ENCODE data around the gene MAST2. TPM values are rescaled to one million over a fixed set of nuclear protein-coding genes. Genes with fewer than 3 reads are reported as not detected.

MAST2 gene
- total RNA-seq, 1 experiment from 2014 or later, result 37.2 TPM

GRCh38 chr1:45922813-45923212, 119.4 kb downstream of the MAST2 start:
- ChIA-PET POLR2A (no interaction called here), CTCF (no interaction called here)
- H3K27me3 Mint-ChIP-seq (ENCODE audit: low read depth), result no peaks in the 10 kb centered on the region
- no peak overlapping the region for H3K4me3 Mint-ChIP-seq
- no peaks in the 10 kb centered on the region for H3K36me3 Mint-ChIP-seq
- no peak for TF ChIP-seq NFYB (CRISPR knock-in tag; conservative IDR thresholded peaks at IDR 0.05; ENCODE audit: low read depth)
- no peak for TF ChIP-seq ZMAT4 (CRISPR knock-in tag; IDR thresholded peaks at IDR 0.05)
- TF ChIP-seq NR1H2 (CRISPR knock-in tag; IDR thresholded peaks at IDR 0.05), result no peak
- TF ChIP-seq HMGA2 (CRISPR knock-in tag; IDR thresholded peaks at IDR 0.05), result no peak
- TF ChIP-seq ZNF416 (CRISPR knock-in tag; IDR thresholded peaks at IDR 0.05), result no peak
- TF ChIP-seq ETV6 (CRISPR knock-in tag; IDR thresholded peaks at IDR 0.05), result no peak
- no peak for TF ChIP-seq ZNF532 (CRISPR knock-in tag; IDR thresholded peaks at IDR 0.05; ENCODE audit: borderline replicate concordance)
- TF ChIP-seq OVOL2 (CRISPR knock-in tag; IDR thresholded peaks at IDR 0.05; ENCODE audit: borderline replicate concordance), result no peak
- TF ChIP-seq ZBTB21 (CRISPR knock-in tag; IDR thresholded peaks at IDR 0.05; ENCODE audit: borderline replicate concordance), result no peak
- TF ChIP-seq IRF2 (CRISPR knock-in tag; IDR thresholded peaks at IDR 0.05; ENCODE audit: borderline replicate concordance, low read depth), result no peak
- TF ChIP-seq CDX4 (CRISPR knock-in tag; IDR thresholded peaks at IDR 0.05; ENCODE audit: borderline replicate concordance), result no peak
- no peak for TF ChIP-seq JUN (CRISPR knock-in tag; IDR thresholded peaks at IDR 0.05)
- no peak for TF ChIP-seq E2F1 (CRISPR knock-in tag; IDR thresholded peaks at IDR 0.05)
- TF ChIP-seq KAT7 (CRISPR knock-in tag; IDR thresholded peaks at IDR 0.05; ENCODE audit: borderline replicate concordance), result no peak
- TF ChIP-seq TCF7 (CRISPR knock-in tag; IDR thresholded peaks at IDR 0.05; ENCODE audit: low read depth), result no peak
- TF ChIP-seq GTF2I (CRISPR knock-in tag; conservative IDR thresholded peaks at IDR 0.05), result no peak
- TF ChIP-seq FOXP1 (CRISPR knock-in tag; IDR thresholded peaks at IDR 0.05; ENCODE audit: borderline replicate concordance), result no peak
- no peak for TF ChIP-seq NR2C2 (CRISPR knock-in tag; IDR thresholded peaks at IDR 0.05)
- DNase-seq (ENCODE audit: low spot score) (no peak), ATAC-seq (no peak)
- no peaks in the 10 kb centered on the region for H3K9me3 Mint-ChIP-seq
- H3K27ac Mint-ChIP-seq, result no peak overlapping the region
- H3K4me1 Mint-ChIP-seq, result peaks cover 51% of the 10 kb centered on the region

GRCh38 chr1:45923343-45923742, 119.9 kb downstream of the MAST2 start:
- ChIA-PET POLR2A (no interaction called here), CTCF (no interaction called here)
- no peak for TF ChIP-seq ARID4B (CRISPR knock-in tag; IDR thresholded peaks at IDR 0.05; ENCODE audit: borderline replicate concordance)
- no peaks in the 10 kb centered on the region for H3K9me3 Mint-ChIP-seq
- DNase-seq (ENCODE audit: low spot score) (no peak), ATAC-seq (no peak)
- H3K4me1 Mint-ChIP-seq, result peaks cover 56% of the 10 kb centered on the region
- H3K4me3 Mint-ChIP-seq, result no peak overlapping the region
- H3K36me3 Mint-ChIP-seq, result no peaks in the 10 kb centered on the region
- H3K27ac Mint-ChIP-seq, result no peak overlapping the region
- H3K27me3 Mint-ChIP-seq (ENCODE audit: low read depth), result no peaks in the 10 kb centered on the region
